HG03060 (cell line): Measurements from ENCODE around the gene GJC3.
"Not testable (repeated sequence)": the region's sequence is repeated elsewhere in the genome, so short reads cannot be mapped to it uniquely, and the experiment has no call there.

Experiments used
- ATAC-seq: cut with Tn5 transposase; IDR thresholded peaks from one replicate; pipeline ENCODE4 v1.9.1; 2021; ENCODE audit warnings: low read depth, moderate number of reproducible peaks; ENCODE audit not compliant: unreplicated experiment

GJC3 gene

GRCh38 chr7:99930376-99930775, 956 bp upstream of the GJC3 start:
- ATAC-seq, result no peak

GRCh38 chr7:99929730-99930053, 272 bp upstream of the GJC3 start:
- ATAC-seq, result no peak

- ATAC-seq, result no peak
Observed at GRCh38 chr7:99928188-99928587, 1.2 kb downstream of the GJC3 start.

GRCh38 chr7:99927536-99927935, 1.9 kb downstream of the GJC3 start:
- no peak for ATAC-seq

- ATAC-seq, result no peak
Observed at GRCh38 chr7:99926321-99926720, 3.1 kb downstream of the GJC3 start.

- no peak for ATAC-seq
Observed at GRCh38 chr7:99923200-99923599, 6.2 kb downstream of the GJC3 start.

GRCh38 chr7:99920149-99920548, 9.3 kb downstream of the GJC3 start:
- no peak for ATAC-seq

- ATAC-seq, result no peak
Observed at GRCh38 chr7:99919814-99920112, 9.7 kb downstream of the GJC3 start.

- peak; percentile 82 for ATAC-seq
Observed at GRCh38 chr7:99918959-99919813, 10.2 kb downstream of the GJC3 start, which contains the start of gene TRIM4. TRIM4 (minus strand) TSS chr7:99919530; CDS start chr7:99919401, 129 bp downstream.

GRCh38 chr7:99910976-99911375, 18.4 kb downstream of the GJC3 start:
- ATAC-seq, result no peak

GRCh38 chr7:99901581-99901980, 27.8 kb downstream of the GJC3 start:
- ATAC-seq, result no peak

- ATAC-seq, result no peak
Observed at GRCh38 chr7:99899830-99900519, 29.4 kb downstream of the GJC3 start.

- no peak for ATAC-seq
Observed at GRCh38 chr7:99898836-99899235, 30.6 kb downstream of the GJC3 start.

- ATAC-seq, result no peak
Observed at GRCh38 chr7:99898023-99898357, 31.4 kb downstream of the GJC3 start.

GRCh38 chr7:99897322-99898022, 31.9 kb downstream of the GJC3 start:
- ATAC-seq, result no peak

- no peak for ATAC-seq
Observed at GRCh38 chr7:99894738-99895137, 34.7 kb downstream of the GJC3 start.

- ATAC-seq, result no peak
Observed at GRCh38 chr7:99893280-99893679, 36.1 kb downstream of the GJC3 start.

GRCh38 chr7:99890348-99890747, 39.1 kb downstream of the GJC3 start:
- not testable (repeated sequence) for ATAC-seq

- not testable (repeated sequence) for ATAC-seq
Observed at GRCh38 chr7:99888366-99888765, 41.1 kb downstream of the GJC3 start.

- ATAC-seq, result no peak
Observed at GRCh38 chr7:99881370-99881769, 48.0 kb downstream of the GJC3 start.

GRCh38 chr7:99876933-99877332, 52.5 kb downstream of the GJC3 start, which contains the start of gene OR2AE1:
OR2AE1 (minus strand) TSS chr7:99877033; CDS start chr7:99877033, 0 bp downstream.
- ATAC-seq, result no peak

- no peak for ATAC-seq
Observed at GRCh38 chr7:99876491-99876890, 52.9 kb downstream of the GJC3 start.
